Stomach (tissue), 4 donors: Measurements from ENCODE around the gene ZNF782.

Experiments
- CTCF ChIP-seq, 7 experiments: fragments of 450-650 bp in 4 of 7; fragments of 200-600 bp in 3 of 7; sonication (generic) in 3 of 7; IDR thresholded peaks; one replicate each; pipeline ENCODE4 v1.5.1; 2016 to 2019; ENCODE audit warnings: antibody characterized with exemption in 7 of 7, control low read depth in 2 of 7, mild to moderate bottlenecking in 1 of 7
- POLR2AphosphoS5 ChIP-seq, 3 donors: sonication (generic); formaldehyde crosslinking; IDR thresholded peaks; one replicate each; pipeline ENCODE4 v1.6.1; 2016; ENCODE audit warnings: antibody characterized with exemption in 3 of 3

GRCh38 chr9:96781552-96781951 is 72.8 kb downstream of the ZNF782 start:
- TF ChIP-seq CTCF (IDR thresholded peaks at IDR 0.05) (no peak), POLR2AphosphoS5 (IDR thresholded peaks at IDR 0.05) (no peak)
